RWPE1 (cell line): Measurements from ENCODE around the gene QRFPR.

Experiments used
- CTCF ChIA-PET: fragments of 350-600 bp; sonication (Branson Sonifier 250); formaldehyde crosslinking; extraction: SDS; loops from one replicate; lab custom pipeline; 2021; lab: Yijun Ruan, JAX
- POLR2A ChIA-PET: fragments of 400-600 bp; formaldehyde crosslinking; extraction: SDS; loops from one replicate; lab custom pipeline; 2020; ENCODE audit warnings: antibody characterized with exemption; ENCODE audit not compliant: low non-redundant PET; lab: Yijun Ruan, JAX
- DNase-seq: peaks from one replicate; pipeline ENCODE4 v3.0.0; 2012; ENCODE audit warnings: low spot score
- H3K27ac ChIP-seq: fragments of 450-650 bp; 2 replicates; pipeline ENCODE4 v1.5.1; 2017
- CTCF ChIP-seq: fragments of 450-650 bp; conservative IDR thresholded peaks from 2 replicates; pipeline ENCODE4 v1.5.1; 2017; ENCODE audit warnings: low read depth, mild to moderate bottlenecking

Gene QRFPR

DNA sequence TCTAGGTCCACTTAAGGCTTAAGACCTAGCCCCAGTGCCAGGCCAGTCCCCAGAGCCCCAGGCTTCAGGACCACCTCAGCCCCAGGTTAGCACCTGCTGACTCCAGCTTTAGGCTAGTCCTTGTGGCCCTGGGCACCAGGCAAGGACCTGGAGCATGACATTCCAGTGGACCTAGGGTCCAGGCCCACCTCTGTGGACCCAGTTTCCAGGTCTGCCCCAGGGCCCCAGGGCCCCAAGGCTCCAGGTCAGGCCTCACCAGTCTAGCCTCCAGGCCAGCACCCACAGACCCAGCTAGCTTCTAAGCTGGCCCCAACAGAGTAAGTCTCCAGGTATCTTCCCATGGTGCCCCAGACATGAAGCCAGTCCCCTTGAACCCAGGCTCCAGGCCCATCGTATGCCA is 97.5 kb downstream of the QRFPR start:
- CTCF ChIA-PET = no interaction called here
- no peak for TF ChIP-seq CTCF

DNA sequence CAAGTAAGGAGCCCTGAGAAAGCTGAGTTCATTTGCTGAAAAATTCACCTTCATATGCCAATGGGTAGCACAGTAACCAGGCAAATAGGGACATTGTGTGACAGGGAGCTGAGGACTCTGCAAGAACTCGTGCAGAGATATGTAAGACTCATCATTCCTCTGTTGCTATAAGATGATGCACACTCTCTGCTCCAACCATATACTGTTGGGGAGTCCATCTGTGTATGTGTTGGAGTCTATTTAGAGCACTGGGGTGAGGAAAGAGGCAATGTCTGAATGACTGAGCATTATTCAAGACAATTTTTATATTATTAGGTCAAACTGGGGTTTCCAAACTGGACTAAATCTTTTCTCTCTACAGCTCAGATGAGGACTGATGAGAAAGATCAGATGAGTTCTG is 100.4 kb downstream of the QRFPR start:
- TF ChIP-seq CTCF = no peak
- no peak overlapping the region for H3K27ac ChIP-seq
- ChIA-PET POLR2A (no interaction called here), CTCF (interaction anchor here (0.6 kb wide), 1 partner anchor 118 kb away, joined by 4 read pairs; no protein-coding TSS in a partner anchor)
- no peak for DNase-seq

More for the DNA sequence above, 97.5 kb downstream of the QRFPR start:
- no peak for DNase-seq
- POLR2A ChIA-PET = no interaction called here
- no peak overlapping the region for H3K27ac ChIP-seq

DNA sequence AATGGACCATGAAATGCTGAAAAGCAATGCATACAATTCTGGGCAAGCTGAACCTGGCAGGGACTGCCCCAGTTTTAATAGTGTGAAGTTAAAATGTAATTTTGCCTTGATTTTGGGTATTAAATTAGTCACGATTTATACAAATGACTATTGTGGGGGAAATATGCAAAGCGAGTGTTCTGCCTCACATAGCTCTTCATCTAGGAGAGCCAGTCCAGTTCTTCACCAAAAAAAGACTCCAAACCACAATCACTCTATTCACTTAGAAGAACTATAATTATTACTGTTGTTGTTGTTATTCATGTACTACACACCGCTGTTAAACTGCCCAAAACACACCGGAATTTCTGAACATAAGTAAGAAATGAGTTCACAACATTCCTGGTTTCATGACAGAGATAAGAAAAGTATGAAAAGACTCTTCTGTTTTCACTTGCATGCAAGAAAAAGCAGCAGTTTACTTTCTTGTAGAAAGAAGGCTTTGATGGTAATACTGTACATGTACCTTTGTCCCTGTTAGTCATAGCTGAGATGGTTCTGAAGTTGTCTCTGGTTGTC is 101.9 kb downstream of the QRFPR start:
- POLR2A ChIA-PET = no interaction called here

More for the DNA sequence above, 101.9 kb downstream of the QRFPR start:
- no peak for TF ChIP-seq CTCF
- CTCF ChIA-PET = no interaction called here
- no peak for DNase-seq
- H3K27ac ChIP-seq = no peak overlapping the region
